Stimulated activated CD4-positive, alpha-beta T cell treated with anti-CD3 and anti-CD28 coated beads, Interleukin-1b, Interleukin-23, amount 100 ng/mL, for 1 hour (primary cell): Measurements from ENCODE around the gene PCDHGA1.

ENCODE experiments used
- DNase-seq, 2 donors: peaks; one replicate each; pipeline ENCODE4 v3.0.0-alpha.2; 2020; ENCODE audit warnings: low read depth in 2 of 2

The PCDHGA1 gene

GRCh38 chr5:141439411-141440141, 109.3 kb downstream of the PCDHGA1 start:
- no peak for DNase-seq

DNA sequence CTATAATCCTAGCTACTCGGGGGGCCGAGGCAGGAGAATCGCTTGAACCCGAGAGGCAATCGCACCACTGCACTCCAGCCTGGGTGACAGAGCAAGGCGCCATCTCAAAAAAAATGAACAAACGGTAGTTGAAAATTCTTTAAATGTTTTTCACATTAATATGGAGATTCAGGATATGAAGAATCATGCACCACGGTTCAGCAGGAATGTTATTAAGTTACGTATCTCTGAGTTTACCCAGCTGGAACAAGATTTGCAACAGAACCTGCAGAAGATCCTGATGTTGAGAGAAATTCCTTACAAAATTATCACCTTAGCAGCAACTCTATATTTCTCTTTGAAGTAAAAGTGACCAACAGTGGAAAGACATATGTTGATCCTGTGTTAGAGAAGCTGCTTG, 110.0 kb downstream of the PCDHGA1 start:
- no peak for DNase-seq

DNA sequence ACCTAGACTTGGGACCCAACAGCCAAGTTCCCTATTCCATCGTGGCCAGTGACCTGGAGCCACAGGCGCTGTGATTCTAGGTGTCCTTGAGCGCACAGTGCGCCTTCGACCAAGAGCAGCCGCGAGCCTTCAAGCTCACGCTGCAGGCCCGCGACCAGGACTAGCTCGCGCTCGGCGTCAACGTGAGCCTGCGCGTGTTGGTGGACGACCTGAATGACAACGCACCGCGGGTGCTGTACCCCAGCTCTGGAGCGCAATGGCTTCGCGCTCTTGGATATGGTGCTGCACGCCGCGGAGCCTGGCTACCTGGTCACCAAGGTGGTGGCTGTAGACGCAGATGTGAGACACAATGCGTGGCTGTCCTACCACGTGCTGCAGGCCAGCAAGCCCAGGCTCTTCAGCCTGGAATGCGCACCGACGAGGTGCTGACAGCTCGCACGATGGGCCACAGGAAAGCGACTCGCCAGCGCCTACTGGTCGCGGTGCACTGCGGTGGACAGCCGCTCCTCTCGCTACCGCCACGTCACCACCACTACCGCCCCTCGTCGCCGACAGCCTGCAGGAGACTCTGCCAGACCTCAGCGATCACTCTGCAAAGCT, 111.4 kb downstream of the PCDHGA1 start:
- no peak for DNase-seq

- DNase-seq, result no peak
Observed at GRCh38 chr5:141465351-141465750, 135.0 kb downstream of the PCDHGA1 start.

DNA sequence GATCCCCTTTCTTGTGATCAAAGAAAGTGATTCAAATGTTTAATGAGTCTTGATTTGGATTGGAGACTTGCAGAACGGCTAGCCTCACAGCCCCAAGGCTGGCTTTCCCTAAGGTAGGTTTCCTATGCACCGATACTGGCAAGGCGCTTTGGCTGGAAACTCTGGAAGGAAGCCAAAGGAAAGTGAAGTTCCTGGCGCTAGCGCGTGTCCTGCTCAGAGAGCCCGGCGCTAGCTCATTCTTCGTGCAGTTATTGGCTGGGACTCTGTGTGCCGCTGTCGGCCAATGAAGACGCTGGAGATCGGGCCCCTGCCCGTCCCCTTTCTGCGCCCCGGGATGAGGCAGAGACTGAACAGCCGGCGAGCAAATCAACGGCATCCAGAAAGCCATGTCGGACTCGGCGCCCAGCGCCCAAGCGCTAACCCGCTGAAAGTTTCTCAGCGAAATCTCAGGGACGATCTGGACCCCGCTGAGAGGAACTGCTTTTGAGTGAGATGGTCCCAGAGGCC, 145.4 kb downstream of the PCDHGA1 start, which contains the start of gene PCDHGC3:
PCDHGC3 (plus strand) TSS at position 342 of the 507 bp plus-strand sequence; CDS start at position 493, 151 bp downstream.
- peak in 1 of 2 donors; percentile 24 for DNase-seq

- no peak for DNase-seq
Observed at GRCh38 chr5:141476132-141476911, 146.0 kb downstream of the PCDHGA1 start.

DNA sequence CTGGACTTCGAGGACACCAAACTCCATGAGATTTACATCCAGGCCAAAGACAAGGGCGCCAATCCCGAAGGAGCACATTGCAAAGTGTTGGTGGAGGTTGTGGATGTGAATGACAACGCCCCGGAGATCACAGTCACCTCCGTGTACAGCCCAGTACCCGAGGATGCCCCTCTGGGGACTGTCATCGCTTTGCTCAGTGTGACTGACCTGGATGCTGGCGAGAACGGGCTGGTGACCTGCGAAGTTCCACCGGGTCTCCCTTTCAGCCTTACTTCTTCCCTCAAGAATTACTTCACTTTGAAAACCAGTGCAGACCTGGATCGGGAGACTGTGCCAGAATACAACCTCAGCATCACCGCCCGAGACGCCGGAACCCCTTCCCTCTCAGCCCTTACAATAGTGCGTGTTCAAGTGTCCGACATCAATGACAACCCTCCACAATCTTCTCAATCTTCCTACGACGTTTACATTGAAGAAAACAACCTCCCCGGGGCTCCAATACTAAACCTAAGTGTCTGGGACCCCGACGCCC, 146.8 kb downstream of the PCDHGA1 start:
- no peak for DNase-seq

- DNase-seq, result no peak
Observed at GRCh38 chr5:141477815-141478214, 147.5 kb downstream of the PCDHGA1 start.

DNA sequence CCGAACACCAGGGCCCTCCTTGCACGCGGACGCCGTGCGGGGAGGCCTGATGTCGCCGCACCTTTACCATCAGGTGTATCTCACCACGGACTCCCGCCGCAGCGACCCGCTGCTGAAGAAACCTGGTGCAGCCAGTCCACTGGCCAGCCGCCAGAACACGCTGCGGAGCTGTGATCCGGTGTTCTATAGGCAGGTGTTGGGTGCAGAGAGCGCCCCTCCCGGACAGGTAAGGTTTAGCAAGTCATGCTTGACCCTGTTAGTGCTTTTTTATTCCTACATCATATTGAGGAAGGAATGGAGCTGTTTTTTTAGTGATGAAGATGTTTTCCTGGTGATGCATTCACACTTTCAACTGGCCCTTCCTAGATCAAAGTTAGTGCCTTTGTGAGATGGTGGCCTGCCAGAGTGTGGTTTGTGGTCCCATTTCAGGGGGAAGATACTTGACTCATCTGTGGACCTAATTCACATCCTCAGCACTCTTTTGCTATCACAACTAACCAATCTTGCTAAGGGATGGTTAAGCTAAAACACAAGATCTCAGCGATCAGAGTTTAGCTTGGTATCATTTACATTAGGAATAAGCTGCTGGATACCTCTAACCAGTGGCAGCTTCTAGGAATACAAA, 148.1 kb downstream of the PCDHGA1 start:
- DNase-seq, result no peak

DNA sequence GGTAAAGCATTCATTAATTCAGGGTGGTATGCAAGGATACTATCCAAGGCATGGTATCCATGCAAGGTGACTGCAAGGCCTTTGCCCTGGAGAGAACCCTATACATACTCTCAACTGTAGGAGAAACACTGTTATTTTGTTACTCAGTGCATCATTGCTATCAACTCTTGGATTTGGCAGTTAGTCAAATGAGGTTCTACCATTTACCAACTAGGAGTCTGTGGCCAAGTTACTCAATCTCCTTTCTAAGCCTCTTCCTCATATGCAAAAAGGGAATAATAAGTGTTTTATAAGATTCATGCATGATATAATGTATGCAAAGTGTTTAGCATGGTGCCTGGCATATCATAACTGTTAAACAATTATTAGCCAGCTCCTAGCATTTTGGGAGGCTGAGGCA, 149.5 kb downstream of the PCDHGA1 start:
- DNase-seq, result no peak

DNA sequence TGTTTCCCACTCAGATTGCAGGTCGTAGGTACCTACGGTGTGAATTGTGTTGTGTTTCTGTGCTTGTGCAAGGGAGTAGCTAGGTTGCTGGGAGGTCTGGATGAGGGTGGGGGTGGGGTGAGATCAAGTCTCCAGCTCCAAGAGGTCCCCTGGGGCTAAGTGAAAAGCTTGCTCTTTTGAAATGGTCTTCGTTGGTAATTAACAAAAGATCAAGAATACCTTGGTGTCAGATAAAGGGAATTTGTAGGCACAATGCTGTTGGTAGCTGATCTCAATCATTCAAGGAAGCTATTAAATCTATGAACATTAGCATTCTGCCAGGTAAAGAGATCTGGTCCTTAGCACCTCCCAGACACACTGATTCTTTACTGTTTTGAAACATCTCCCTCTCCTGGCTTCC, 153.6 kb downstream of the PCDHGA1 start:
- DNase-seq, result no peak

DNA sequence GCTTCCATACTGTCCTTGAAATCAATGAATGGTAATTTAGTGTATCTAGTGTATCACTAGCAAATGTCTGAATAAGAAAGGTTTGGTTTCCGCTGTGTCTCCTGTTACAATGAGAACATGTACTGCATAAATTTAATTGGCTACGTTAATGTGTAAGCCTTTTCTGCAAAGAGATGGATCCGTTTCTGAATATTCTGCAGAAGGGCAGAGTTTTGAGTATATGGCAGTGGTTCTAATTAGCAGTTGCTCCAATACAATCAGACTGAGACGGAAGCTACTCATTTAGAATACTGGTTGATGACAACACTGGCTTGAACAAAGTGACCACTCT, 154.0 kb downstream of the PCDHGA1 start:
- no peak for DNase-seq

DNA sequence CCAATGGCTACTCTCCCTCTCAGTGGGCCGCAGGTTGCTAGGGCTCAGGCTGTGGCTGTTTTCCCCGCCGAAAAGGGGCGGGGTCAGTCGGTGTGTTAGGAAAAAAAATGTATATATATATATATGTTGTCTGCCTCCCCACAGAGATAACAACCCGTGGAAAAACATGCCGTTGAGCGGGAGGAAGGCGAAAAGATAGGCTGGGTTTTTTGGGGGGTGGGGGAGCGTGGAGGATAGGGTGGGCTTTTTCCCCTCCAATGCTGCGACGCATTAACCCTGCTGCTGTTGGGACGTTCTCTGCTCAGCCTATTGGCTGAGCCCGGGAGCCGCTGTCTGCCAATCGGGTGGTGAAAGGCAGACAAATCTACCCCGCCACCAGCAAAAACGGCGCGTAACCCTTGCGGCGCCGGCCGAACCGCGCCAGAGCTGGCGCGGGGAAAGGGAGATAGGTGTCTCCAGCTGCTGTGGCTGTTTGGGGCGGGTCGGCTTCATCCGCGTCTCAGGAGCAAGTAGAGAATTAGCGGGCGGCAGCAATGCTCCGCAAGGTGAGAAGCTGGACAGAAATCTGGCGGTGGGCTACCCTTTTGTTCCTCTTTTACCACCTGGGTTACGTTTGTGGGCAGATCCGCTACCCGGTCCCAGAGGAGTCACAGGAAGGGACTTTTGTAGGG, 154.5 kb downstream of the PCDHGA1 start, which contains the start of gene PCDHGC4:
PCDHGC4 (plus strand) TSS at position 390 of the 671 bp plus-strand sequence; CDS start at position 534, 144 bp downstream.
- no peak for DNase-seq

DNA sequence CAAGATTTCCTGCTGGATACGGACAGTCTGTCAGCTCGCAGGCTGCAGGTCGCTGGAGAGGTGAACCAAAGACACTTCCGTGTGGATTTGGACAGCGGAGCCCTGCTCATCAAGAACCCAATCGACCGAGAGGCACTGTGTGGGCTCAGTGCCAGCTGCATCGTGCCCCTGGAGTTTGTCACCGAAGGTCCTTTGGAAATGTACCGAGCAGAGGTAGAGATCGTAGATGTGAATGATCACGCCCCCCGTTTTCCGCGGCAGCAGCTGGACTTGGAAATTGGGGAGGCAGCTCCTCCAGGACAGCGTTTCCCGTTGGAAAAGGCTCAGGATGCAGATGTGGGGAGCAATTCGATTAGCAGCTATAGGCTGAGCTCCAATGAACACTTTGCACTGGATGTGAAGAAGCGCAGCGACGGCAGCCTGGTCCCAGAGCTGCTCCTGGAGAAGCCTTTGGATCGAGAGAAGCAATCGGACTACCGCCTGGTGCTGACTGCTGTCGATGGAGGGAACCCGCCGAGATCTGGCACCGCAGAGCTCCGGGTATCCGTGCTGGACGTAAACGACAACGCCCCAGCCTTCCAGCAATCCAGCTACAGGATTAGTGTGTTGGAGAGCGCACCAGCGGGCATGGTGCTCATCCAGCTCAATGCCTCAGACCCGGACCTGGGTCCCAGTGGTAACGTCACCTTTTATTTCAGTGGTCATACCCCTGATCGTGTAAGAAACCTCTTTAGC, 155.2 kb downstream of the PCDHGA1 start:
- no peak for DNase-seq

GRCh38 chr5:141486091-141486490, 155.8 kb downstream of the PCDHGA1 start:
- no peak for DNase-seq

DNA sequence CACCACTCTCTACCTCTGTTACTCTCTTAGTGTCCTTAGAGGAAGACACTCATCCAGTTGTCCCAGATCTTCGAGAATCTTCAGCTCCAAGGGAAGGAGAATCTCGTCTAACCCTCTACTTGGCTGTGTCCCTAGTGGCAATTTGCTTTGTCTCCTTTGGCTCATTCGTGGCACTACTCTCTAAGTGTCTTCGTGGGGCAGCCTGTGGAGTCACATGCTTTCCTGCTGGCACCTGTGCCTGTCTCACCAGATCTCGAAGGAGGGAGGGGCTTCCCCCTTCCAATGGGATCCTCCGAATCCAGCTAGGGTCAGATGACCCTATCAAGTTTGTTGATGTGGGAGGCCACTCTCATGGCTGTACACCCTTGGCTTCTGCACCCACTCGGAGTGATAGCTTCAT, 156.8 kb downstream of the PCDHGA1 start:
- no peak for DNase-seq

DNA sequence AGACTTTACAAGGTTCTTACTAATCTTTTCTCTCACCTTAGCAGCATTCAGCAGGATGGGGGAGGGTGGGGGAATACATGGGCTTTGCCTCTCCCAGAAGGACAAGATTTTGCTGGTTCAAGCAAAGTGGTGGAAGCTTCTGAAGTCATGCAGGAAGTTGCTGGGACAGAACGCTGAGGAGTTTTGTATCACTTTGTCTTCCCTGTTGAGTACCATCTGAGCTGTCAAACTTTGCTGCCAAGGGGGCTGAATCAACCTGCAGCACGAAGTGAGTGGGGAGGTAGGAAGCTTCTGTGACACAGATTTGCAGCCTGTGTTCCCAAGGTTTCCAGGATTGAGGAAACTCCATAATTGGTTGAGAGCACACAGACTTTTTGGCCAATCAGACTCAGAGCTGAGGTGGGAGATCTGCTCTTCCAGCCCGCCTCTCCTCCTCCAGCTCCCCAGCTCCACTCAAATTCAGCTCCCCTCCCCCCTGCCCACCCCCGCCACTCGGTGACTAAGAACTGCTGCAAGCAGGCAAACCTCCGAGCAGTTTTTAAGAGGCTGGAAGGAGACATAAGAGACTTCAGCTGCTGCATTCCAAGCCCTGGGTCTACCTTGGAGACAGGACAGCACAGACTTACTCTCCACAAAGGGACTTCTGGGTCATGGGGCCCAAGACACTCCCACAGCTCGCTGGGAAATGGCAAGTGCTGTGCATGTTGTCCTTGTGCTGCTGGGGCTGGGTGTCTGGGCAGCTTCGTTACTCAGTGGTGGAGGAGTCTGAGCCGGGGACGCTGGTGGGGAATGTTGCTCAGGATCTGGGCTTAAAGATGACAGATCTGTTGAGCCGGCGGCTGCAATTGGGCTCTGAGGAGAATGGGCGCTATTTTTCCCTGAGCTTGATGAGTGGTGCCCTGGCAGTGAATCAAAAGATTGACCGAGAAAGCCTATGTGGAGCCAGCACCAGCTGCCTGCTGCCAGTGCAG, 158.6 kb downstream of the PCDHGA1 start, which contains the start of gene PCDHGC5:
PCDHGC5 (plus strand) TSS at position 491 of the 971 bp plus-strand sequence; CDS start at position 651, 160 bp downstream.
- DNase-seq, result no peak

- DNase-seq, result no peak
Observed at GRCh38 chr5:141489841-141490240, 159.5 kb downstream of the PCDHGA1 start.

- no peak for DNase-seq
Observed at GRCh38 chr5:141490271-141490670, 160.0 kb downstream of the PCDHGA1 start.
